GM23338 (cell line): ENCODE data around the gene CEP43. TPM values are rescaled to one million over a fixed set of nuclear protein-coding genes. Genes with fewer than 3 reads are reported as not detected.

Experiments
- ATAC-seq: fragments of 200-7000 bp; cut with Tn5 transposase; 3 replicates; pipeline ENCODE4 v1.9.1; 2020
- DNase-seq: peaks from one replicate; pipeline ENCODE4 v3.0.0-alpha.2; 2015; ENCODE audit warnings: low spot score
- H2AFZ ChIP-seq: fragments of 200-600 bp; sonication (generic); 2 replicates; pipeline ENCODE4 v1.8.0; 2016; ENCODE audit warnings: antibody characterized with exemption, mild to moderate bottlenecking, moderate library complexity
- H3F3A ChIP-seq: fragments of 200-600 bp; sonication (generic); replicated peaks from 2 replicates; pipeline ENCODE4 v1.8.0; 2017; ENCODE audit warnings: antibody characterized with exemption, mixed run types, low read depth
- H3K27ac ChIP-seq: fragments of 200-600 bp; sonication (generic); 2 replicates; pipeline ENCODE4 v1.6.1; 2016; ENCODE audit warnings: low read depth
- H3K27me3 ChIP-seq: fragments of 200-600 bp; sonication (generic); 2 replicates; pipeline ENCODE4 v1.8.0; 2016; ENCODE audit warnings: mild to moderate bottlenecking, mixed run types, moderate library complexity; ENCODE audit not compliant: insufficient read depth
- H3K36me3 ChIP-seq: fragments of 200-600 bp; sonication (generic); 2 replicates; pipeline ENCODE4 v1.8.0; 2016; ENCODE audit warnings: mild to moderate bottlenecking; ENCODE audit not compliant: insufficient read depth
- H3K4me1 ChIP-seq: fragments of 200-600 bp; sonication (generic); 2 replicates; pipeline ENCODE4 v1.8.0; 2016; ENCODE audit warnings: mild to moderate bottlenecking, moderate library complexity; ENCODE audit not compliant: insufficient read depth
- H3K4me2 ChIP-seq: fragments of 200-600 bp; sonication (generic); 2 replicates; pipeline ENCODE4 v1.7.1; 2017; ENCODE audit warnings: mixed run types
- H3K4me3 ChIP-seq: fragments of 200-600 bp; sonication (generic); 2 replicates; pipeline ENCODE4 v1.6.1; 2016; ENCODE audit warnings: mixed run types
- H3K79me2 ChIP-seq: fragments of 200-600 bp; sonication (generic); replicated peaks from 2 replicates; pipeline ENCODE4 v1.8.0; 2017; ENCODE audit warnings: mild to moderate bottlenecking; ENCODE audit not compliant: insufficient read depth
- H3K9me2 ChIP-seq: fragments of 200-600 bp; sonication (generic); 2 replicates; pipeline ENCODE4 v1.8.0; 2017; ENCODE audit not compliant: insufficient read depth
- H4K20me1 ChIP-seq: fragments of 200-600 bp; sonication (generic); replicated peaks from 2 replicates; pipeline ENCODE4 v1.8.0; 2017; ENCODE audit warnings: mild to moderate bottlenecking; ENCODE audit not compliant: insufficient read depth
- H3K27ac Mint-ChIP-seq: 2 replicates; pipeline ENCODE4 v1.8.0; 2020; ENCODE audit warnings: inconsistent platforms, mild to moderate bottlenecking, moderate library complexity, mixed read lengths
- H3K27me3 Mint-ChIP-seq: 3 replicates; pipeline ENCODE4 v1.8.0; 2022; ENCODE audit warnings: low read depth, mild to moderate bottlenecking, moderate library complexity, mixed read lengths, inconsistent platforms; ENCODE audit not compliant: insufficient read depth, poor library complexity
- H3K36me3 Mint-ChIP-seq: 3 replicates; pipeline ENCODE4 v1.8.0; 2021; ENCODE audit warnings: low read depth, mild to moderate bottlenecking, inconsistent platforms, moderate library complexity, mixed read lengths
- H3K4me1 Mint-ChIP-seq: 3 replicates; pipeline ENCODE4 v1.8.0; 2020; ENCODE audit warnings: mild to moderate bottlenecking, inconsistent platforms, mixed read lengths
- H3K4me3 Mint-ChIP-seq: 3 replicates; pipeline ENCODE4 v1.8.0; 2021; ENCODE audit warnings: moderate library complexity, mild to moderate bottlenecking, inconsistent platforms, mixed read lengths
- H3K9me3 Mint-ChIP-seq: 3 replicates; pipeline ENCODE4 v1.8.0; 2020; ENCODE audit warnings: moderate library complexity, mild to moderate bottlenecking, inconsistent platforms, mixed read lengths
- CREB1 ChIP-seq: fragments of 250-450 bp; sonication (Bioruptor Pico); IDR thresholded peaks from 2 replicates; pipeline ENCODE4 v1.5.0; 2020; ENCODE audit warnings: low read depth, mild to moderate bottlenecking, moderate library complexity
- EZH2 ChIP-seq: fragments of 200-600 bp; sonication (generic); IDR thresholded peaks from one replicate; pipeline ENCODE4 v1.8.0; 2017; ENCODE audit warnings: antibody characterized with exemption, mild to moderate bottlenecking, low read depth; ENCODE audit not compliant: unreplicated experiment
- EZH2phosphoT487 ChIP-seq: fragments of 200-600 bp; sonication (generic); IDR thresholded peaks from one replicate; pipeline ENCODE4 v1.8.1; 2018; ENCODE audit warnings: antibody characterized with exemption; ENCODE audit not compliant: unreplicated experiment
- JUNB ChIP-seq: IDR thresholded peaks from one replicate; pipeline ENCODE4 v1.6.1; 2016; ENCODE audit warnings: antibody characterized with exemption; ENCODE audit not compliant: unreplicated experiment
- NANOG ChIP-seq: IDR thresholded peaks from 2 replicates; pipeline ENCODE4 v1.6.1; 2016; ENCODE audit warnings: antibody characterized with exemption, borderline replicate concordance
- POLR2AphosphoS5 ChIP-seq: IDR thresholded peaks from 2 replicates; pipeline ENCODE4 v1.6.1; 2016; ENCODE audit warnings: antibody characterized with exemption, low read depth
- STAT1 ChIP-seq: IDR thresholded peaks from one replicate; pipeline ENCODE4 v1.6.1; 2016; ENCODE audit warnings: antibody characterized with exemption; ENCODE audit not compliant: unreplicated experiment
- ZNF114 ChIP-seq: fragments of 250-450 bp; sonication (Bioruptor Pico); IDR thresholded peaks from 2 replicates; pipeline ENCODE4 v1.5.0; 2020; ENCODE audit warnings: mild to moderate bottlenecking, moderate library complexity
- ZNF331 ChIP-seq: fragments of 250-450 bp; sonication (Bioruptor Pico); IDR thresholded peaks from 2 replicates; pipeline ENCODE4 v1.5.0; 2020; ENCODE audit warnings: low read depth, mild to moderate bottlenecking, moderate library complexity
- polyA plus RNA-seq: library from polyadenylated mRNA; unstranded; fragments of >200 nt; fragmentation: Nextera tagmentation; extraction: Ambion mirVana; gene quantifications from 2 replicates; pipeline ENCODE4 v1.2.1, GENCODE V29; 2016
- total RNA-seq: library from RNA; depleted of rRNA; stranded (reverse); fragments of >200 nt; shearing (Covaris generic); gene quantifications from 2 replicates; pipeline ENCODE4 v1.2.3, GENCODE V29; 2014
- TF ChIP-seq, protein P1 (sequence below): IDR thresholded peaks from one replicate; pipeline ENCODE4 v1.6.1; 2018; ENCODE audit warnings: antibody characterized with exemption; ENCODE audit not compliant: unreplicated experiment
- TF ChIP-seq, protein P2 (sequence below): IDR thresholded peaks from 2 replicates; pipeline ENCODE4 v1.6.1; 2016; ENCODE audit warnings: antibody characterized with exemption
- TF ChIP-seq, protein P3 (sequence below), 2 experiments: fragments of 200-600 bp in 1 of 2; sonication (generic) in 1 of 2; conservative IDR thresholded peaks; 2 replicates each; pipeline versions ENCODE4 v1.5.1 to v1.6.1; 2016 to 2017; ENCODE audit warnings: antibody characterized with exemption in 2 of 2, low read depth in 2 of 2, mild to moderate bottlenecking in 2 of 2, moderate library complexity in 1 of 2

The CEP43 gene
- total and polyA plus RNA-seq, 2 experiments from 2014 or later = 39.9 to 44.3 TPM

DNA sequence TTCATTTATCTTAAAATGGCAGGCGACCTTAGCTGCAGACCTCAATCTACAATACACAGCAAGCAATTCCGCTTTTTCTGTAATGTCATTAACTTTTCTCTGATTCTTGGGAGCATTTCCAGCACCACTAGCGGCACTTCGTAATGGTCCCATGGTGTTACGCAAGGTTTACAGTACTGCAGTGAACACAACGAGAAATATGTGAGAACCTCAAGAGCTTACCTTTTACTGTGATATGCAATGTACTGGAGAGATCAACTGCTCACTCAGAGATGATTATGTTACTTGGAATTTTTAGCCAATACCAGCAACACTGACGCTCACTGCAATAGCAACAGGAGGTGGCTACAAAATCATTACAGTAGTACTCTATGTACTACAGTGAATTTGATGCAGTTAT, 2.8 kb upstream of the CEP43 start (continued):
- TF ChIP-seq, protein P1, sequence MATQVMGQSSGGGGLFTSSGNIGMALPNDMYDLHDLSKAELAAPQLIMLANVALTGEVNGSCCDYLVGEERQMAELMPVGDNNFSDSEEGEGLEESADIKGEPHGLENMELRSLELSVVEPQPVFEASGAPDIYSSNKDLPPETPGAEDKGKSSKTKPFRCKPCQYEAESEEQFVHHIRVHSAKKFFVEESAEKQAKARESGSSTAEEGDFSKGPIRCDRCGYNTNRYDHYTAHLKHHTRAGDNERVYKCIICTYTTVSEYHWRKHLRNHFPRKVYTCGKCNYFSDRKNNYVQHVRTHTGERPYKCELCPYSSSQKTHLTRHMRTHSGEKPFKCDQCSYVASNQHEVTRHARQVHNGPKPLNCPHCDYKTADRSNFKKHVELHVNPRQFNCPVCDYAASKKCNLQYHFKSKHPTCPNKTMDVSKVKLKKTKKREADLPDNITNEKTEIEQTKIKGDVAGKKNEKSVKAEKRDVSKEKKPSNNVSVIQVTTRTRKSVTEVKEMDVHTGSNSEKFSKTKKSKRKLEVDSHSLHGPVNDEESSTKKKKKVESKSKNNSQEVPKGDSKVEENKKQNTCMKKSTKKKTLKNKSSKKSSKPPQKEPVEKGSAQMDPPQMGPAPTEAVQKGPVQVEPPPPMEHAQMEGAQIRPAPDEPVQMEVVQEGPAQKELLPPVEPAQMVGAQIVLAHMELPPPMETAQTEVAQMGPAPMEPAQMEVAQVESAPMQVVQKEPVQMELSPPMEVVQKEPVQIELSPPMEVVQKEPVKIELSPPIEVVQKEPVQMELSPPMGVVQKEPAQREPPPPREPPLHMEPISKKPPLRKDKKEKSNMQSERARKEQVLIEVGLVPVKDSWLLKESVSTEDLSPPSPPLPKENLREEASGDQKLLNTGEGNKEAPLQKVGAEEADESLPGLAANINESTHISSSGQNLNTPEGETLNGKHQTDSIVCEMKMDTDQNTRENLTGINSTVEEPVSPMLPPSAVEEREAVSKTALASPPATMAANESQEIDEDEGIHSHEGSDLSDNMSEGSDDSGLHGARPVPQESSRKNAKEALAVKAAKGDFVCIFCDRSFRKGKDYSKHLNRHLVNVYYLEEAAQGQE = no peak
- TF ChIP-seq NANOG (no peak), CREB1 (CRISPR knock-in tag) (no peak)

DNA sequence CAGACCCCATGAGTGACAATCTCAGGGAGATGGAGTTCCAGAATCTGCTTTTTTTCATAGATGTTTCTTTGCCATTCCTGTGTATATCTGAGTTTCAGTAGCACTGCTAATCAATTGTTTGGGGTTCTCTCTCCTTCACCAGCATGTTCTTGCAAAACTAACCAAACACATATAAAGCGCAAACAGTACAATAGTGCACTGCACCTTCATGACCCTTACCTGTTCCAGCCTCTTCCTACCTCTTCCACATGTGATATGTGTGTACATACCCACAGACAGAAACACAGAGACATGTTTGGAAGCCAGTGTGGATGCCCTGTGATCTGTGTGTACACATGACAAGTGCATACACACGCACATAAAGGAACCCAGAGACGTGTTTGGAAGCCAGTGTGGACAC, 1.8 kb upstream of the CEP43 start:
- H3K79me2 ChIP-seq = peaks cover 81% of the 10 kb centered on the region
- peaks cover 30% of the 10 kb centered on the region for H3K4me1 Mint-ChIP-seq
- H3K36me3 Mint-ChIP-seq = peaks cover 55% of the 10 kb centered on the region
- no peak overlapping the region for H3K27ac Mint-ChIP-seq
- H3K4me3 ChIP-seq = peak overlapping the region; percentile 75
- H3K4me3 Mint-ChIP-seq = peak overlapping the region; percentile 75
- no peak overlapping the region for H2AFZ ChIP-seq
- no peaks in the 10 kb centered on the region for H3K9me2 ChIP-seq
- H3F3A ChIP-seq = peaks cover 5% of the 10 kb centered on the region; the same call in 1 of the 2 replicates
- no peak for ATAC-seq
- peak overlapping the region; percentile 90 for H3K4me2 ChIP-seq
- peaks cover 12% of the 10 kb centered on the region for H4K20me1 ChIP-seq
- H3K9me3 Mint-ChIP-seq = no peaks in the 10 kb centered on the region
- H3K4me1 ChIP-seq = peaks cover 6% of the 10 kb centered on the region
- no peak for DNase-seq
- H3K27me3 ChIP-seq = no peaks in the 10 kb centered on the region
- no peaks in the 10 kb centered on the region; the same call in 1 of the 2 replicates for H3K36me3 ChIP-seq
- peaks cover 3% of the 10 kb centered on the region for H3K27me3 Mint-ChIP-seq
- no peak overlapping the region for H3K27ac ChIP-seq
- TF ChIP-seq, protein P1 = no peak
- TF ChIP-seq ZNF114 (no peak), JUNB (no peak), POLR2AphosphoS5 (no peak), EZH2phosphoT487 (no peak), NANOG (no peak), STAT1 (no peak), EZH2 (no peak), ZNF331 (CRISPR knock-in tag) (no peak), CREB1 (CRISPR knock-in tag) (no peak)
- TF ChIP-seq, protein P2, sequence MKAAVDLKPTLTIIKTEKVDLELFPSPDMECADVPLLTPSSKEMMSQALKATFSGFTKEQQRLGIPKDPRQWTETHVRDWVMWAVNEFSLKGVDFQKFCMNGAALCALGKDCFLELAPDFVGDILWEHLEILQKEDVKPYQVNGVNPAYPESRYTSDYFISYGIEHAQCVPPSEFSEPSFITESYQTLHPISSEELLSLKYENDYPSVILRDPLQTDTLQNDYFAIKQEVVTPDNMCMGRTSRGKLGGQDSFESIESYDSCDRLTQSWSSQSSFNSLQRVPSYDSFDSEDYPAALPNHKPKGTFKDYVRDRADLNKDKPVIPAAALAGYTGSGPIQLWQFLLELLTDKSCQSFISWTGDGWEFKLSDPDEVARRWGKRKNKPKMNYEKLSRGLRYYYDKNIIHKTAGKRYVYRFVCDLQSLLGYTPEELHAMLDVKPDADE = no peak
- TF ChIP-seq, protein P3, sequence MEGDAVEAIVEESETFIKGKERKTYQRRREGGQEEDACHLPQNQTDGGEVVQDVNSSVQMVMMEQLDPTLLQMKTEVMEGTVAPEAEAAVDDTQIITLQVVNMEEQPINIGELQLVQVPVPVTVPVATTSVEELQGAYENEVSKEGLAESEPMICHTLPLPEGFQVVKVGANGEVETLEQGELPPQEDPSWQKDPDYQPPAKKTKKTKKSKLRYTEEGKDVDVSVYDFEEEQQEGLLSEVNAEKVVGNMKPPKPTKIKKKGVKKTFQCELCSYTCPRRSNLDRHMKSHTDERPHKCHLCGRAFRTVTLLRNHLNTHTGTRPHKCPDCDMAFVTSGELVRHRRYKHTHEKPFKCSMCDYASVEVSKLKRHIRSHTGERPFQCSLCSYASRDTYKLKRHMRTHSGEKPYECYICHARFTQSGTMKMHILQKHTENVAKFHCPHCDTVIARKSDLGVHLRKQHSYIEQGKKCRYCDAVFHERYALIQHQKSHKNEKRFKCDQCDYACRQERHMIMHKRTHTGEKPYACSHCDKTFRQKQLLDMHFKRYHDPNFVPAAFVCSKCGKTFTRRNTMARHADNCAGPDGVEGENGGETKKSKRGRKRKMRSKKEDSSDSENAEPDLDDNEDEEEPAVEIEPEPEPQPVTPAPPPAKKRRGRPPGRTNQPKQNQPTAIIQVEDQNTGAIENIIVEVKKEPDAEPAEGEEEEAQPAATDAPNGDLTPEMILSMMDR (conservative IDR thresholded peaks at IDR 0.05; ENCODE audit: low read depth in 2 of 2) = no peak
